HCT116 (cell line): Measurements from ENCODE around the gene RNF112. TPM values are rescaled to one million over a fixed set of nuclear protein-coding genes. Genes with fewer than 3 reads are reported as not detected.

Experiments used
- ATAC-seq: fragments of 200-7000 bp; cut with Tn5 transposase; 2 replicates; pipeline ENCODE4 v1.9.1; 2020; ENCODE audit warnings: mild to moderate bottlenecking, moderate library complexity
- BruUV-seq: library from RNA; stranded (reverse); fragments of 400-500 nt; replicated peaks from 2 replicates; lab custom pipeline; 2021; lab: Mats Ljungman, UMichigan
- CTCF ChIA-PET: fragments of 300-600 bp; sonication (Branson Sonifier 250); formaldehyde crosslinking; loops from one replicate; lab custom pipeline; 2021; ENCODE audit warnings: antibody characterized with exemption; lab: Charles Lee
- POLR2A ChIA-PET: fragments of 300-600, 350-600 bp; sonication (Branson Sonifier 250); formaldehyde crosslinking; loops from one replicate; lab custom pipeline; 2021; ENCODE audit warnings: antibody characterized with exemption; lab: Charles Lee
- RAD21 ChIA-PET, 2 experiments: fragments of 300-600 bp; sonication (Branson Sonifier 250); formaldehyde crosslinking; loops; one replicate each; lab custom pipeline; 2023; ENCODE audit warnings: low total read pairs in 2 of 2; ENCODE audit not compliant: uncharacterized antibody in 2 of 2, unreplicated experiment in 2 of 2, low non-redundant PET in 1 of 2; lab: Charles Lee
- DNase-seq: peaks from one replicate; pipeline ENCODE4 v3.0.0-alpha.2; 2010; ENCODE audit warnings: low read depth, low spot score
- H2AFZ ChIP-seq: fragments of 200-600 bp; shearing (Covaris generic), sonication (generic); 2 replicates; pipeline ENCODE4 v1.6.1; 2017; ENCODE audit warnings: low read depth, mixed run types, mixed read lengths, antibody characterized with exemption, low read length; ENCODE audit not compliant: poor library complexity, severe bottlenecking
- H3K27ac ChIP-seq: 2 replicates; pipeline ENCODE4 v1.5.1; 2012; ENCODE audit warnings: low read depth, low read length
- H3K27me3 ChIP-seq: fragments of 200-600 bp; sonication (generic); 2 replicates; pipeline ENCODE4 v1.6.1; 2016; ENCODE audit warnings: mixed run types, low read length, mixed read lengths; ENCODE audit not compliant: insufficient read depth
- H3K36me3 ChIP-seq, 2 experiments: fragments of 200-500 bp in 1 of 2; fragments of 200-600 bp in 1 of 2; sonication (Bioruptor generic) in 1 of 2; sonication (generic) in 1 of 2; 2 replicates each; pipeline versions ENCODE4 v1.5.1 to v1.6.1; 2014 to 2016; ENCODE audit warnings: low read length in 2 of 2, inconsistent platforms in 1 of 2, mixed read lengths in 1 of 2, mixed run types in 1 of 2; ENCODE audit not compliant: insufficient read depth in 2 of 2, control insufficient read depth in 1 of 2
- H3K4me1 ChIP-seq, 2 experiments: fragments of 200-600 bp in 1 of 2; sonication (generic) in 1 of 2; 2 replicates each; pipeline versions ENCODE4 v1.5.1 to v1.6.1; 2012 to 2017; ENCODE audit warnings: low read length in 2 of 2, inconsistent platforms in 1 of 2, mild to moderate bottlenecking in 1 of 2, mixed read lengths in 1 of 2, mixed run types in 1 of 2, moderate library complexity in 1 of 2; ENCODE audit not compliant: insufficient read depth in 2 of 2, control insufficient read depth in 1 of 2
- H3K4me2 ChIP-seq: fragments of 200-600 bp; sonication (generic); 2 replicates; pipeline ENCODE4 v1.6.1; 2017; ENCODE audit warnings: mixed run types, low read length, mixed read lengths
- H3K4me3 ChIP-seq, 2 experiments: fragments of 200-600 bp in 1 of 2; sonication (generic) in 1 of 2; replicated peaks in 1 of 2; 2 replicates each; pipeline ENCODE4 v1.5.1; 2011 to 2016; ENCODE audit warnings: low read length in 2 of 2, control low read depth in 1 of 2, low read depth in 1 of 2, mild to moderate bottlenecking in 1 of 2, mixed read lengths in 1 of 2, mixed run types in 1 of 2
- H3K79me2 ChIP-seq: fragments of 200-600 bp; sonication (generic); 2 replicates; pipeline ENCODE4 v1.6.1; 2017; ENCODE audit warnings: mild to moderate bottlenecking, mixed run types, low read length, moderate library complexity, mixed read lengths; ENCODE audit not compliant: insufficient read depth
- H3K9ac ChIP-seq: fragments of 200-600 bp; sonication (generic); 2 replicates; pipeline ENCODE4 v1.6.1; 2016; ENCODE audit warnings: low read length, mixed read lengths
- H3K9me2 ChIP-seq: fragments of 200-600 bp; sonication (generic), shearing (Covaris generic); 2 replicates; pipeline ENCODE4 v1.6.1; 2017; ENCODE audit warnings: mixed run types, mild to moderate bottlenecking, moderate library complexity; ENCODE audit not compliant: insufficient read depth
- H3K9me3 ChIP-seq, 2 experiments: fragments of 200-500 bp in 1 of 2; fragments of 200-600 bp in 1 of 2; sonication (Bioruptor generic) in 1 of 2; sonication (generic) in 1 of 2; 2 replicates each; pipeline ENCODE4 v1.6.1; 2014 to 2017; ENCODE audit warnings: low read length in 2 of 2, mixed read lengths in 2 of 2, inconsistent platforms in 1 of 2, low read depth in 1 of 2, mild to moderate bottlenecking in 1 of 2, mixed run types in 1 of 2, moderate library complexity in 1 of 2; ENCODE audit not compliant: control insufficient read depth in 1 of 2, insufficient read depth in 1 of 2
- H4K20me1 ChIP-seq: fragments of 200-600 bp; sonication (generic), shearing (Covaris generic); 2 replicates; pipeline ENCODE4 v1.6.1; 2017; ENCODE audit warnings: mixed run types, mild to moderate bottlenecking, moderate library complexity; ENCODE audit not compliant: insufficient read depth
- SP1 ChIP-seq: IDR thresholded peaks from 2 replicates; pipeline ENCODE4 v1.6.1; 2012; ENCODE audit warnings: low read depth
- TCF7L2 ChIP-seq: IDR thresholded peaks from 2 replicates; pipeline ENCODE4 v1.7.0; 2011; ENCODE audit warnings: borderline replicate concordance, inconsistent platforms; ENCODE audit not compliant: insufficient read depth, insufficient read length; ENCODE audit errors: extremely low read depth
- YY1 ChIP-seq: IDR thresholded peaks from 2 replicates; pipeline ENCODE4 v1.6.1; 2011; ENCODE audit warnings: low read length, low read depth, moderate library complexity, mild to moderate bottlenecking; ENCODE audit not compliant: insufficient replicate concordance; ENCODE audit errors: extremely low read depth
- ZFX ChIP-seq: fragments of 450-650 bp; IDR thresholded peaks from 2 replicates; pipeline ENCODE4 v1.6.1; 2017
- intact Hi-C: fragments of 100-400 bp; cut with micrococcal nuclease; formaldehyde crosslinking; loops from 2 replicates; pipeline ENCODE4 v1.10.0; 2022
- total RNA-seq: library from RNA; stranded (reverse); gene quantifications from one replicate; pipeline ENCODE4 v1.2.1, GENCODE V29; 2021; ENCODE audit not compliant: unreplicated experiment
- TF ChIP-seq, protein P1 (sequence below): IDR thresholded peaks from 2 replicates; pipeline ENCODE4 v1.6.1; 2011; ENCODE audit warnings: mild to moderate bottlenecking, low read length, moderate library complexity; ENCODE audit not compliant: insufficient replicate concordance; ENCODE audit errors: extremely low read depth

The RNF112 gene
- total RNA-seq, 1 experiment from 2014 or later = 0.98 TPM

DNA sequence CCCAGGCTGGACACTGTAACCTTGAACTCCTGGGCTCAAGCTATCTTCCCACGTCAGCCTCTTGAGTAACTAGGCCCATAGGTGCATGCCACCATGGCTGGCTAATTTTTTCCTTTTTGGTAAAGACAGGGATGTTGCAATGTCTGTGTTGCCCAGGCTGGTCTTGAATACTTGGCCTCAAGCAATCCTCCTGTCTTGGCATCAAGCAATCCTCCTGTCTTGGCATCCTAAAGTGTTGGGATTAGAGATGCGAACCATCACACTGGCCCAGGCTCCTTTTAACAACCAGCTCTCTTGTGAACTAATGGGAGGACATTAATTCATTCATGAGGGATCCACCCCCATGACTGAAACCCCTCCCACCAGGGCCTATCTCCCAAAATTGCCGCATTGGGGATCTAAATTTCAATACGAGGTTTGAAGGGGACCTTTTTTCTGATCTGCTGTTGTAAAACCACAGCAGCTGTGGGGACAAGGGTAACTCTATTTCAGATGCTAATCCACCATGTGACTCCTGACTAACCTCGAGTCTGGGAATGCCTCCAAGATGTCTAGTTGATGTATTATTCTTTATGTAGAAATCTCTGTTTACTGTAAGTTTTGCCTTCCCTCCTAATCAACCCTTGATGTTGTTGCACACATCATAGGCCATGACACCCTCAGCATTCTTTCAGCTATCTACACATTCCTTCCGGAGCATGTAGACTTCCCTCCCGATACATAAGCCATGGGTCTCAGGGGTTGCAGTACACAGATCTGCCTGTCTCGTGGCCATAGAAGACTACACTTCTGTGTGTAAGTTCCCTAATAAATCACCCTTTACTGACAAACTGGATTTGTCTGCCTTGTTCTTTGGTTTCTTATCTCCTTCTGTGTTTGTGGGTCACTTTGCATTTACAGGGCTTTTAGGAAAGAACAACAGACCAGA, 37.6 kb downstream of the RNF112 start:
- peaks cover 3 to 8% of the 10 kb centered on the region in 2 experiments; a peak in 3 of 4 replicates for H3K4me1 ChIP-seq
- no peak overlapping the region for H3K9ac ChIP-seq
- H3K4me2 ChIP-seq = no peak overlapping the region
- H4K20me1 ChIP-seq = no peaks in the 10 kb centered on the region
- no peak overlapping the region for H3K4me3 ChIP-seq
- ChIA-PET CTCF (interaction anchor here (1.8 to 2.5 kb wide), 2 partner anchors 8 to 85 kb away, joined by 6 to 69 read pairs; partner anchors contain the start of gene B9D1), POLR2A (interaction anchor here (1.2 kb wide), 1 partner anchor 87 kb away, joined by 3 read pairs; no protein-coding TSS in a partner anchor), RAD21 (no interaction called here)
- H3K36me3 ChIP-seq = no peaks in the 10 kb centered on the region
- no TSS peak for BruUV-seq
- no peaks in the 10 kb centered on the region for H3K27me3 ChIP-seq
- DNase-seq (no peak), ATAC-seq (no peak)
- no peaks in the 10 kb centered on the region for H3K79me2 ChIP-seq
- intact Hi-C loops = loop anchor here (5.0 kb wide), 1 partner anchor 319 kb away; no protein-coding TSS in a partner anchor
- no peaks in the 10 kb centered on the region; a peak in 1 of 4 replicates for H3K9me3 ChIP-seq
- no peak overlapping the region for H3K27ac ChIP-seq
- no peak overlapping the region for H2AFZ ChIP-seq
- H3K9me2 ChIP-seq = no peaks in the 10 kb centered on the region
- no peak for TF ChIP-seq ZFX
- no peak for TF ChIP-seq TCF7L2
- TF ChIP-seq YY1 = no peak
- TF ChIP-seq SP1 = no peak
- TF ChIP-seq, protein P1, sequence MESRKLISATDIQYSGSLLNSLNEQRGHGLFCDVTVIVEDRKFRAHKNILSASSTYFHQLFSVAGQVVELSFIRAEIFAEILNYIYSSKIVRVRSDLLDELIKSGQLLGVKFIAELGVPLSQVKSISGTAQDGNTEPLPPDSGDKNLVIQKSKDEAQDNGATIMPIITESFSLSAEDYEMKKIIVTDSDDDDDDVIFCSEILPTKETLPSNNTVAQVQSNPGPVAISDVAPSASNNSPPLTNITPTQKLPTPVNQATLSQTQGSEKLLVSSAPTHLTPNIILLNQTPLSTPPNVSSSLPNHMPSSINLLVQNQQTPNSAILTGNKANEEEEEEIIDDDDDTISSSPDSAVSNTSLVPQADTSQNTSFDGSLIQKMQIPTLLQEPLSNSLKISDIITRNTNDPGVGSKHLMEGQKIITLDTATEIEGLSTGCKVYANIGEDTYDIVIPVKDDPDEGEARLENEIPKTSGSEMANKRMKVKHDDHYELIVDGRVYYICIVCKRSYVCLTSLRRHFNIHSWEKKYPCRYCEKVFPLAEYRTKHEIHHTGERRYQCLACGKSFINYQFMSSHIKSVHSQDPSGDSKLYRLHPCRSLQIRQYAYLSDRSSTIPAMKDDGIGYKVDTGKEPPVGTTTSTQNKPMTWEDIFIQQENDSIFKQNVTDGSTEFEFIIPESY = no peak
